ENCODE data around the gene FBXW7. TPM values are rescaled to one million over a fixed set of nuclear protein-coding genes. Genes with fewer than 3 reads are reported as not detected.
"Not testable (repeated sequence)": the region's sequence is repeated elsewhere in the genome, so short reads cannot be mapped to it uniquely, and the experiment has no call there.

The FBXW7 gene
- total RNA-seq, 1 donor from 2014 or later: 12.2 TPM

- no peak for DNase-seq (ENCODE audit: low spot score)
- no peak for ATAC-seq
Measured at GRCh38 chr4:152545088-152545487, 9.2 kb upstream of the FBXW7 start.

- not testable (repeated sequence) for DNase-seq (ENCODE audit: low spot score); ATAC-seq
Measured at GRCh38 chr4:152544533-152544932, 8.6 kb upstream of the FBXW7 start.

DNA sequence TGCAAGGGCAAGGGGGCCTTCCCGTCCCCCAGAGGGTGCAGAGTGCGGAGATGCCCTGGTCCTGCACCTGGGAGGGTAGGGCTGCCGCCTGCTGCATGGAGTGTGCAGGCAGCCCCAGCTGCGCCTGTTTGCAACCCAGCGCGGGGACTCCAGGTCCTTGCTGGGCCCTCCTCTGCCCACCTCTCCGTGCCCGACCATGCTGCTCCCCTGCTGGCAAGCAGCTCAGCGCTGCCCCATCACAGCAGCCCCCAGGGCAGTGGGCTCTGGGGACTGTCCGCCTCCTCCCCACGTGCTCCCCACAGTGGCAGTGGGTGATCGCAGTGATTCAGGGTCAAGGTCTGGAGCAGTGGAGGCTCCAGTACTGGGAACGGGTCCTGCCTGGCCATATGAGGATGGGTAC is 5.0 kb upstream of the FBXW7 start:
- no peak for DNase-seq (ENCODE audit: low spot score)
- no peak for ATAC-seq

- DNase-seq (ENCODE audit: low spot score) (no peak), ATAC-seq (no peak)
Measured at GRCh38 chr4:152540293-152540674, 4.4 kb upstream of the FBXW7 start.

DNA sequence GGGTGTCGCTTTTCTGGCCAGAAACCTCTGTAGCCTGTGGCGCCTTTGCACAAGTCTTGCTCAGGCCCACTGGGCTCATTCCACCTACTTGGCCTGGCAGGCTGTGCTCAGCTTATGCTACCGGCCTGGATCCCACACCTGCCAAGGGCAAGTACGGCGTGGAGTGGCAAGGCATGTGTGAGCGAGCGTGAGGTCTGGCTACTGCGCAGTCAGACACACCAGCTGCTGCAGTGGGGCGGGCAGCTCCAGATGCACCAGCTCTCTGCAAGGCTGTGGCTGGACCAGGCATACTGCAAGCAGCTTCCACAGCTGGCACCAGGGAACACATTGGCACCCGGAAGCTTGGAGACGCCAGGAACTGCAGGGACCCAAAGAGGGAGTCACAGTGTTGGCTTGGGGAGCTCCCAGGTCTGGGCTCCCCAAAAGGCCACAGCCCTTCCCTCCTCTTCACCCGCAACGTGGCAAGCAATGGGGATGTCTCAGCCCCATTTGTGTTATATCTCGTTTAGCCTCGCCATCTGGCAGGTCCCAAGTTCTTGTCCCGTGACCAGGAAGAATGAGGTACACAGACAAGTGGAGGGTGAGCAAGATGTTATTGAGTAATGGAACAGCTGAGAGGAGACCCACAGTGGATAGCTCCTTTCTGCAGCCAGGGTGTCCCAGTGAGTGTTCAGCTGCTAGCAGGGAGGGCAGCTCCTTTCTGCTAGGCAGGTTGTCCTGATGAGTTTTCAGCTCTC is 3.8 kb upstream of the FBXW7 start:
- DNase-seq (ENCODE audit: low spot score) (no peak), ATAC-seq (no peak)

GRCh38 chr4:152537881-152538280 is 2.0 kb upstream of the FBXW7 start:
- DNase-seq (ENCODE audit: low spot score): no peak
- no peak for ATAC-seq

DNA sequence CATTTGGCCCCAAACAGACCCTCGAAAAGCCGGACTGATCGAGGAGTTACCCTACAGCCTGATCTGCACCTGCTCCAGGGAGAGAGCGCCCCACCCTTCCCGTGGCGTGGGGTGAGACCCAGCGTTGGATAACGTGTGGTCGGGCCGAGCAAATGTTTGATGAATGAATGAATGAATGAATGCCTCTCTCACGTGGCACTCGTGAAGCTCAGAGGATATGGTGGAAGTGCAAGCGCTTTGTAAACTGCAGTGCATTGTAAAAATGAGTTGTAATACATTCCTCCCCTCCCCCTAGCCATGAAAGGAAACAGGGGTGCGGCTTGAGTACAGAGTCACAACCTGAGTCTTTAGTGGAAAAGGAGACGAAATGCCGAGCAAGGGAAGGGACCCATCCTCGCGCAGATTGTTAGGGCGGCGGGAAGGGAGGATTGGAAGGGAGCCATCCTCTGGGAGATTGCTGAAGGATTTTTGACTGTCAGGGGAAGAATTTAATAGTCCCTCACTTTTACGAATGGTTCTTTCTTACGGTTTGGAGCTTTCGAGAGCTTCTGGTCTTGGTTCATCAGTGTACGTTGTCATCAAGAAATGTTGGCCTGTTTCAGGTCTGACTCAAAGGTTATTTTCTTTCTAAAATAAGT is 772 bp upstream of the FBXW7 start:
- DNase-seq (ENCODE audit: low spot score) (no peak), ATAC-seq (peak; percentile 45)

DNA sequence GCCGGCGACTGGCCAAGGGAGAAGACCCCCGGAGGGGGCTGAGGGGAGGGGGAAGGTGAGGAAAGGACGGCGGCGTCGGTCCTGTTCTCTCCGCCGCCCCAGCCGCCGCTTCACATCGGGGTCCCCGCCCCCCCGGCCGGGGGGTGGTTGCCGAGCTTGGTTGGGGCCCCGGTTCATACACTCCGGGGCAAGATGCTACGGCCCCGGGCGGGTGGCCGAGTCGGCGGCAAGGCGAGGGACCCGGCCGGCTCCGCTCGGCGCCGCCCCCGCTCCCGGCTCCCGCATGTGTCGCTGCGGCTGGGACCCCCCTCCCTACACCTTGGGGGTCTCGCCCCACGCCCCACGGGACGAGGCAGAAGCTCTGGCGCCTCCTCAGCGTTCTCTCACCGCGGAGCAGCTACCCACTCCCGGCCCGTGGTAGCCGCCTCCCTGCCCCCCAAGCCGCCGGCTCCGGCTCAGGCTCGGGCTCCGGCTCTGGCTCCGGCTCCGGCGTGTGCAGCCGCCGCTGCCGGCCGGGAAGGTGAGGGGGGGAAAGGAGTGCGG is 461 bp downstream of the FBXW7 start:
- ATAC-seq (peak; percentile 27), DNase-seq (ENCODE audit: low spot score) (peak; percentile 55)

GRCh38 chr4:152534541-152535359 is 1.1 kb downstream of the FBXW7 start:
- ATAC-seq: no peak
- DNase-seq (ENCODE audit: low spot score): no peak

GRCh38 chr4:152531479-152531878 is 4.4 kb downstream of the FBXW7 start:
- no peak for DNase-seq (ENCODE audit: low spot score)
- no peak for ATAC-seq

- no peak for ATAC-seq
- no peak for DNase-seq (ENCODE audit: low spot score)
Measured at GRCh38 chr4:152530600-152530999, 5.3 kb downstream of the FBXW7 start.

GRCh38 chr4:152529880-152530279 is 6.0 kb downstream of the FBXW7 start:
- DNase-seq (ENCODE audit: low spot score) (no peak), ATAC-seq (no peak)

GRCh38 chr4:152528060-152528459 is 7.8 kb downstream of the FBXW7 start:
- peak; percentile 63 for ATAC-seq
- no peak for DNase-seq (ENCODE audit: low spot score)

DNA sequence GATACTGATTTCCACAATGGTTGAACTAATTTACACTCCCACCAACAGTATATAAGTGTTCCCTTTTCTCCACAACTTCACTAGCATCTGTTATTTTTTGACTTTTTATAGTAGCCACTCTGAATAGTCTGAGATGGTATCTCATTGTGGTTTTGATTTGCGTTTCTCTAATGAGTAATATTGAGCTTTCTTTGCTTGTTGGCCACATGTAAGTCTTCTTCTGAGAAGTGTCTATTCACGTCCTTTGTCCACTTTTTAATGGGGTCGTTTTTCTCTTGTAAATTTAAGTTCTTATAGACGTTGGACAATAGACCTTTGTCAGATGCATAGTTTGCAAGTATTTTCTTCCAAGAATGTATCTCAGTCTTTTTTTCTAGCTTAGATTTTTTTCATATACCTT is 10.0 kb downstream of the FBXW7 start:
- ATAC-seq (no peak), DNase-seq (ENCODE audit: low spot score) (no peak)

DNA sequence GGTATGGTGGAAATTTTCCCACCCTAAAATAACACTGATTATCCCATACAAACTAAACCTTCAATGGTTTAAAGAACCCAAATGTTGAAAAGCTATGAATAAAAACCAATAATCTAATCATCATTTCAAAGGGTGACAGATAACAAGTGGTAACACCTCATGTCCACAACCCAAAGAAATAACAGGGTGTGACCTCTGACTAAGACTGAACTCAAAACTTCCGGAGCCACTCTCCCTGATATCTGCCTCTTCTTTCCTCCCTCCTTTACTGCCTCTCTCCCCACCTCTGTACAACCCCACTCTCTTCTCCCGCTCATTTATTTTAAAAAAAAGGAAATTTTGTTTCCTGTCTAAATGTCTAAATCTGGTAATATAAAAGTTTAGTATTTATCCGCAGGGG is 11.5 kb downstream of the FBXW7 start:
- no peak for ATAC-seq
- DNase-seq (ENCODE audit: low spot score): no peak

GRCh38 chr4:152523731-152524130 is 12.2 kb downstream of the FBXW7 start:
- ATAC-seq: peak; percentile 76
- no peak for DNase-seq (ENCODE audit: low spot score)

GRCh38 chr4:152522754-152523153 is 13.1 kb downstream of the FBXW7 start:
- DNase-seq (ENCODE audit: low spot score) (no peak), ATAC-seq (no peak)

DNA sequence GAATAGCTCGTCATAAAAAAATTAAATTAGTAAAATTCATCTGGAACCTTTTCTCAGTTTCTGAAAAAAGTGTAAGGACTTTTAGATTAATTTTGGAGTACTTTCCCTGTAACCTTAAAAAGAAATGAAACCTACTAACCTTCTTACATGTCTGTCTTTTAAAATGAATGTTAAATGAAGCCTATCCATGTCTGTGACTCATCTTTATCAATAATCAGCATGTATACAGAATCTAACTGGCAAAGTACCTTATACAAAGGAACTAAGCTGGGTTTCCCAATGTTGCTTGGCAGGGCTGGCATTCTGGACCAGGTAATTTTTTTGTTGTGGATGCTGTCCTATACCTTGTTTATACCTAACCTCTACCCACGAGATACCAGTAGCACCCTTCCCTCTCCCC is 13.6 kb downstream of the FBXW7 start:
- DNase-seq (ENCODE audit: low spot score): no peak
- no peak for ATAC-seq

GRCh38 chr4:152516156-152516555 is 19.7 kb downstream of the FBXW7 start:
- no peak for ATAC-seq
- DNase-seq (ENCODE audit: low spot score): no peak

- no peak for ATAC-seq
Measured at GRCh38 chr4:152515678-152516077, 20.2 kb downstream of the FBXW7 start.

DNA sequence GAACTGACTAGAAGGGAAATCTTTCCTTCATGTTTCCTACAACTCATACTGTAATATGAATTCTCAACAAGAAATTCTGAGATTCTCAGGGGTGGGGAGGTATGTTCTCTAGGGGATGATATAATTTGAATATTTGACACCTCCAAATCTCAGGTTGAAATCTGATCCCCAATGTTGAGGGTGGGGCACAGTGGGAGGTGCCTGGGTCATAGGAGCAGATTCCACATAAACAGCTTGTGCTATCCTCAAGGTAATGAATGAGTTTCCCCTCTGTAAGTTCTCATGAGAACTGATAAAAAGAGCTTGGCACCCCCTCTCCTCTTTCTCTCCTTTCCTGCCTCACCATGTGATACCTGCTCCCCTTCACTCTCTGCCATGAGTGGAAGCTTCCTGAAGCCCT is 21.5 kb downstream of the FBXW7 start:
- ATAC-seq: no peak
- DNase-seq (ENCODE audit: low spot score): no peak

More at GRCh38 chr4:152515678-152516077, 20.2 kb downstream of the FBXW7 start:
- no peak for DNase-seq (ENCODE audit: low spot score)

DNA sequence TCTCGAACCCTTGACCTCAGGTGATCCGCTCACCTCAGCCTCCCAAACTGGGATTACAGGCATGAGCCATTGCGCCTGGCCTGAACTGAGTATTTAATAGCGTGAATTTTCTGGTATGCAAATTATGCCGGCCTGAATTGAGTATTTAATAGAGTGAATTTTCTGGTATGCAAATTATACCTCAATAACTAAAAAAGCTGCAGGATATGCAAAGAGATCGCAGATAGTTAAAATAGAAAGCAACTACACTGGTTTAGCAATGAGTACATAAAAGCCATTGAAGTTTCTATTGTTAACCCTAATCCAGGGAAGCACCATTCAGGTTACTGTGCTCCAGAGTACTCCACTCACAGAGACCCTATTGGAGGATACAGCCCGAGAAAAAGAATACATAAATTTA is 22.8 kb downstream of the FBXW7 start:
- ATAC-seq (no peak), DNase-seq (ENCODE audit: low spot score) (no peak)
